ENCODE results near the gene LTBP3.

Gene LTBP3

GRCh38 chr11:65558002-65558929 lies at the start of gene LTBP3:
Gene LTBP3, minus strand, starts transcription at chr11:65558359. Its CDS starts 400 bp downstream, at chr11:65557959.
- peak; percentile 92 for DNase-seq

GRCh38 chr11:65606876-65607613 lies 48.9 kb upstream of the LTBP3 start:
- DNase-seq = peak; percentile 90

GRCh38 chr11:65604258-65604657 lies 46.1 kb upstream of the LTBP3 start:
- DNase-seq = no peak

- no peak for DNase-seq
Observed at GRCh38 chr11:65599955-65600246, 41.7 kb upstream of the LTBP3 start.

GRCh38 chr11:65599216-65599954 lies 41.2 kb upstream of the LTBP3 start:
- no peak for DNase-seq

GRCh38 chr11:65598258-65598699 lies 40.1 kb upstream of the LTBP3 start:
- DNase-seq = no peak

- no peak for DNase-seq
Observed at GRCh38 chr11:65596520-65596919, 38.4 kb upstream of the LTBP3 start.

GRCh38 chr11:65595543-65596281 lies 37.6 kb upstream of the LTBP3 start, which contains the start of gene KCNK7:
Gene KCNK7, minus strand, starts transcription at chr11:65595800. Its CDS starts 28 bp downstream, at chr11:65595772.
- peak; percentile 24 for DNase-seq

- no peak for DNase-seq
Observed at GRCh38 chr11:65595131-65595530, 37.0 kb upstream of the LTBP3 start.

- DNase-seq = peak; percentile 77
Observed at GRCh38 chr11:65593518-65594414, 35.6 kb upstream of the LTBP3 start.

- DNase-seq = peak; percentile 54
Observed at GRCh38 chr11:65592858-65593517, 34.8 kb upstream of the LTBP3 start.

- peak; percentile 82 for DNase-seq
Observed at GRCh38 chr11:65591939-65592857, 34.0 kb upstream of the LTBP3 start.

- peak; percentile 90 for DNase-seq
Observed at GRCh38 chr11:65590240-65590738, 32.1 kb upstream of the LTBP3 start.

GRCh38 chr11:65589444-65590239 lies 31.5 kb upstream of the LTBP3 start:
- DNase-seq = no peak

- DNase-seq = peak; percentile 70
Observed at GRCh38 chr11:65588199-65589054, 30.3 kb upstream of the LTBP3 start.

- DNase-seq = no peak
Observed at GRCh38 chr11:65586676-65587075, 28.5 kb upstream of the LTBP3 start.

- DNase-seq = no peak
Observed at GRCh38 chr11:65586247-65586630, 28.1 kb upstream of the LTBP3 start.

Measured in DMS53 (cell line).